ENCODE results near the gene CDH4.

- TF ChIP-seq POLR2AphosphoS5 (IDR thresholded peaks at IDR 0.05; ENCODE audit: low read depth, low read length): peak; percentile 50; the same call in 1 of the 2 replicates
- no peak for TF ChIP-seq SIN3A (IDR thresholded peaks at IDR 0.05; ENCODE audit: borderline replicate concordance, insufficient read depth, low read length)
These were observed 63.3 kb downstream of the CDH4 start for GRCh38 chr20:61315319-61315718.

All from PFSK-1 (cell line).